Measurements from ENCODE around the gene TCF7L2.

Gene TCF7L2

GRCh38 chr10:112949143-112949823 lies 764 bp upstream of the TCF7L2 start:
- Histone ChIP-seq H3K9me3 (ENCODE audit: control insufficient read depth in 1 of 2, low read length in 2 of 2) (no peaks in the 10 kb centered on the region), H3K27me3 (ENCODE audit: low read depth, low read length) (no peaks in the 10 kb centered on the region), H3K36me3 (ENCODE audit: control insufficient read depth in 1 of 2, insufficient read depth in 2 of 2, low read length in 2 of 2) (no peaks in the 10 kb centered on the region), H3K4me3 (ENCODE audit: low read depth in 1 of 2, low read length in 2 of 2) (peak overlapping the region; percentile 41 to 80), H3K27ac (ENCODE audit: low read length) (peak overlapping the region; percentile 82), H3K4me1 (ENCODE audit: control insufficient read depth in 1 of 2, insufficient read depth in 2 of 2, low read length in 2 of 2) (peaks cover 6 to 17% of the 10 kb centered on the region in 2 donors)

GRCh38 chr10:112950714-112951358 lies 789 bp downstream of the TCF7L2 start:
- Histone ChIP-seq H3K9me3 (ENCODE audit: control insufficient read depth in 1 of 2, low read length in 2 of 2) (no peaks in the 10 kb centered on the region), H3K36me3 (ENCODE audit: control insufficient read depth in 1 of 2, insufficient read depth in 2 of 2, low read length in 2 of 2) (no peaks in the 10 kb centered on the region), H3K4me3 (ENCODE audit: low read depth in 1 of 2, low read length in 2 of 2) (peak overlapping the region; percentile 80 to 86), H3K27me3 (ENCODE audit: low read depth, low read length) (no peaks in the 10 kb centered on the region), H3K27ac (ENCODE audit: low read length) (peak overlapping the region; percentile 96), H3K4me1 (ENCODE audit: control insufficient read depth in 1 of 2, insufficient read depth in 2 of 2, low read length in 2 of 2) (peaks cover 9 to 20% of the 10 kb centered on the region in 2 donors)

GRCh38 chr10:112951359-112952281 lies 1.6 kb downstream of the TCF7L2 start:
- H3K27ac ChIP-seq (ENCODE audit: low read length): peak overlapping the region; percentile 97
- peaks cover 16 to 22% of the 10 kb centered on the region in 2 donors for H3K4me1 ChIP-seq (ENCODE audit: control insufficient read depth in 1 of 2, insufficient read depth in 2 of 2, low read length in 2 of 2)
- no peaks in the 10 kb centered on the region for H3K27me3 ChIP-seq (ENCODE audit: low read depth, low read length)
- H3K36me3 ChIP-seq (ENCODE audit: control insufficient read depth in 1 of 2, insufficient read depth in 2 of 2, low read length in 2 of 2): no peaks in the 10 kb centered on the region
- H3K4me3 ChIP-seq (ENCODE audit: low read depth in 1 of 2, low read length in 2 of 2): peak overlapping the region; percentile 90 to 94
- H3K9me3 ChIP-seq (ENCODE audit: control insufficient read depth in 1 of 2, low read length in 2 of 2): no peaks in the 10 kb centered on the region

- H3K4me1 ChIP-seq (ENCODE audit: control insufficient read depth in 1 of 2, insufficient read depth in 2 of 2, low read length in 2 of 2): peaks cover 24 to 28% of the 10 kb centered on the region in 2 donors
- peak overlapping the region; percentile 97 for H3K27ac ChIP-seq (ENCODE audit: low read length)
- no peaks in the 10 kb centered on the region for H3K9me3 ChIP-seq (ENCODE audit: control insufficient read depth in 1 of 2, low read length in 2 of 2)
- H3K27me3 ChIP-seq (ENCODE audit: low read depth, low read length): no peaks in the 10 kb centered on the region
- H3K36me3 ChIP-seq (ENCODE audit: control insufficient read depth in 1 of 2, insufficient read depth in 2 of 2, low read length in 2 of 2): no peaks in the 10 kb centered on the region
- peak overlapping the region; percentile 90 to 94 for H3K4me3 ChIP-seq (ENCODE audit: low read depth in 1 of 2, low read length in 2 of 2)
Observed at GRCh38 chr10:112952282-112953173, 2.5 kb downstream of the TCF7L2 start.

GRCh38 chr10:112953174-112954159 lies 3.4 kb downstream of the TCF7L2 start:
- Histone ChIP-seq H3K4me1 (ENCODE audit: control insufficient read depth in 1 of 2, insufficient read depth in 2 of 2, low read length in 2 of 2) (peaks cover 24 to 28% of the 10 kb centered on the region in 2 donors), H3K9me3 (ENCODE audit: control insufficient read depth in 1 of 2, low read length in 2 of 2) (no peaks in the 10 kb centered on the region), H3K36me3 (ENCODE audit: control insufficient read depth in 1 of 2, insufficient read depth in 2 of 2, low read length in 2 of 2) (no peaks in the 10 kb centered on the region), H3K4me3 (ENCODE audit: low read depth in 1 of 2, low read length in 2 of 2) (peak overlapping the region; percentile 90 to 94), H3K27ac (ENCODE audit: low read length) (peak overlapping the region; percentile 97), H3K27me3 (ENCODE audit: low read depth, low read length) (no peaks in the 10 kb centered on the region)

GRCh38 chr10:112954974-112955581 lies 5.0 kb downstream of the TCF7L2 start:
- Histone ChIP-seq H3K4me1 (ENCODE audit: control insufficient read depth in 1 of 2, insufficient read depth in 2 of 2, low read length in 2 of 2) (peaks cover 24 to 28% of the 10 kb centered on the region in 2 donors), H3K27ac (ENCODE audit: low read length) (peak overlapping the region; percentile 97), H3K27me3 (ENCODE audit: low read depth, low read length) (no peaks in the 10 kb centered on the region)

GRCh38 chr10:112955582-112956421 lies 5.8 kb downstream of the TCF7L2 start:
- Histone ChIP-seq H3K9me3 (ENCODE audit: control insufficient read depth in 1 of 2, low read length in 2 of 2) (no peaks in the 10 kb centered on the region), H3K4me3 (ENCODE audit: low read depth in 1 of 2, low read length in 2 of 2) (peak overlapping the region; percentile 30 to 67), H3K27ac (ENCODE audit: low read length) (peak overlapping the region; percentile 68), H3K4me1 (ENCODE audit: control insufficient read depth in 1 of 2, insufficient read depth in 2 of 2, low read length in 2 of 2) (peaks cover 24 to 28% of the 10 kb centered on the region in 2 donors), H3K36me3 (ENCODE audit: control insufficient read depth in 1 of 2, insufficient read depth in 2 of 2, low read length in 2 of 2) (no peaks in the 10 kb centered on the region), H3K27me3 (ENCODE audit: low read depth, low read length) (no peaks in the 10 kb centered on the region)

More at GRCh38 chr10:112954974-112955581, 5.0 kb downstream of the TCF7L2 start:
- no peaks in the 10 kb centered on the region for H3K9me3 ChIP-seq (ENCODE audit: control insufficient read depth in 1 of 2, low read length in 2 of 2)
- H3K4me3 ChIP-seq (ENCODE audit: low read depth in 1 of 2, low read length in 2 of 2): peak overlapping the region; percentile 30 to 67
- no peaks in the 10 kb centered on the region for H3K36me3 ChIP-seq (ENCODE audit: control insufficient read depth in 1 of 2, insufficient read depth in 2 of 2, low read length in 2 of 2)

- no peaks in the 10 kb centered on the region for H3K27me3 ChIP-seq (ENCODE audit: low read depth, low read length)
- H3K36me3 ChIP-seq (ENCODE audit: control insufficient read depth in 1 of 2, insufficient read depth in 2 of 2, low read length in 2 of 2): no peaks in the 10 kb centered on the region
- H3K9me3 ChIP-seq (ENCODE audit: control insufficient read depth in 1 of 2, low read length in 2 of 2): no peaks in the 10 kb centered on the region
- peak overlapping the region in 1 of 2 donors; percentile 18 for H3K4me3 ChIP-seq (ENCODE audit: low read depth in 1 of 2, low read length in 2 of 2)
- H3K27ac ChIP-seq (ENCODE audit: low read length): peak overlapping the region; percentile 60
- H3K4me1 ChIP-seq (ENCODE audit: control insufficient read depth in 1 of 2, insufficient read depth in 2 of 2, low read length in 2 of 2): peaks cover 24 to 28% of the 10 kb centered on the region in 2 donors
Observed at GRCh38 chr10:112956631-112957350, 6.7 kb downstream of the TCF7L2 start.

All from muscle layer of duodenum (tissue), 2 donors.